NB4 (cell line): ENCODE data around the gene LMO7.

Experiments used
- CTCF ChIP-seq: IDR thresholded peaks from one replicate; pipeline ENCODE4 v1.5.1; 2012; ENCODE audit warnings: low read depth, low read length
- MAX ChIP-seq: IDR thresholded peaks from 2 replicates; pipeline ENCODE4 v1.6.1; 2011; ENCODE audit warnings: low read depth, low read length
- MYC ChIP-seq: IDR thresholded peaks from 2 replicates; pipeline ENCODE4 v1.6.1; 2011; ENCODE audit warnings: low read depth, low read length
- POLR2A ChIP-seq: IDR thresholded peaks from 2 replicates; pipeline ENCODE4 v1.6.1; 2011; ENCODE audit warnings: mild to moderate bottlenecking; ENCODE audit not compliant: insufficient read length; ENCODE audit errors: extremely low read depth

GRCh38 chr13:75776550-75776949, 140.4 kb downstream of the LMO7 start:
- TF ChIP-seq POLR2A (no peak), CTCF (no peak), MAX (no peak), MYC (no peak)
